DND-41 (cell line): Measurements from ENCODE around the gene METTL24.

Experiments
- ATAC-seq: fragments of 200-7000 bp; cut with Tn5 transposase; 3 replicates; pipeline ENCODE4 v1.9.1; 2021; ENCODE audit warnings: low read depth; ENCODE audit not compliant: insufficient read depth
- DNase-seq: peaks from one replicate; pipeline ENCODE4 v3.0.0-alpha.2; 2020
- H2AFZ ChIP-seq: 2 replicates; pipeline ENCODE4 v1.6.0; 2012; ENCODE audit warnings: low read depth, low read length
- H3K27ac ChIP-seq: 2 replicates; pipeline ENCODE4 v1.5.1; 2012; ENCODE audit warnings: low read length, inconsistent platforms
- H3K27me3 ChIP-seq: fragments of 200-600 bp; sonication (generic); 2 replicates; pipeline ENCODE4 v1.6.0; 2012; ENCODE audit warnings: low read length, mild to moderate bottlenecking, inconsistent platforms; ENCODE audit not compliant: insufficient read depth, poor library complexity
- H3K36me3 ChIP-seq: 2 replicates; pipeline ENCODE4 v1.5.1; 2012; ENCODE audit warnings: low read length, inconsistent platforms; ENCODE audit not compliant: insufficient read depth
- H3K4me1 ChIP-seq: 2 replicates; pipeline ENCODE4 v1.5.1; 2012; ENCODE audit warnings: mild to moderate bottlenecking, low read length; ENCODE audit not compliant: insufficient read depth
- H3K4me2 ChIP-seq: 2 replicates; pipeline ENCODE4 v1.6.0; 2012; ENCODE audit warnings: mild to moderate bottlenecking, moderate library complexity, low read length, inconsistent platforms; ENCODE audit not compliant: insufficient read depth
- H3K4me3 ChIP-seq, 2 experiments: fragments of 200-600 bp in 1 of 2; shearing (Covaris generic) in 1 of 2; 2 replicates each; pipeline ENCODE4 v1.5.1; 2012 to 2016; ENCODE audit warnings: inconsistent platforms in 2 of 2, low read length in 2 of 2, mild to moderate bottlenecking in 2 of 2, low read depth in 1 of 2, moderate library complexity in 1 of 2
- H3K79me2 ChIP-seq: 2 replicates; pipeline ENCODE4 v1.6.0; 2012; ENCODE audit warnings: low read length, inconsistent platforms; ENCODE audit not compliant: insufficient read depth
- H3K9ac ChIP-seq: 2 replicates; pipeline ENCODE4 v1.6.0; 2012; ENCODE audit warnings: low read depth, mild to moderate bottlenecking, inconsistent platforms, low read length, moderate library complexity
- H3K9me3 ChIP-seq: 2 replicates; pipeline ENCODE4 v1.5.1; 2012; ENCODE audit warnings: low read length, moderate library complexity, mild to moderate bottlenecking, inconsistent platforms; ENCODE audit not compliant: insufficient read depth, severe bottlenecking
- H4K20me1 ChIP-seq: 2 replicates; pipeline ENCODE4 v1.6.0; 2012; ENCODE audit warnings: low read length; ENCODE audit not compliant: insufficient read depth
- CTCF ChIP-seq: IDR thresholded peaks from 2 replicates; pipeline ENCODE4 v1.5.1; 2012; ENCODE audit warnings: borderline replicate concordance, low read length, moderate library complexity, mild to moderate bottlenecking; ENCODE audit not compliant: poor library complexity, severe bottlenecking; ENCODE audit errors: extremely low read depth
- EZH2 ChIP-seq: IDR thresholded peaks from 3 replicates; pipeline ENCODE4 v1.6.1; 2012; ENCODE audit warnings: borderline replicate concordance, low read depth, mild to moderate bottlenecking, moderate library complexity, low read length, inconsistent platforms; ENCODE audit not compliant: severe bottlenecking

Gene METTL24

DNA sequence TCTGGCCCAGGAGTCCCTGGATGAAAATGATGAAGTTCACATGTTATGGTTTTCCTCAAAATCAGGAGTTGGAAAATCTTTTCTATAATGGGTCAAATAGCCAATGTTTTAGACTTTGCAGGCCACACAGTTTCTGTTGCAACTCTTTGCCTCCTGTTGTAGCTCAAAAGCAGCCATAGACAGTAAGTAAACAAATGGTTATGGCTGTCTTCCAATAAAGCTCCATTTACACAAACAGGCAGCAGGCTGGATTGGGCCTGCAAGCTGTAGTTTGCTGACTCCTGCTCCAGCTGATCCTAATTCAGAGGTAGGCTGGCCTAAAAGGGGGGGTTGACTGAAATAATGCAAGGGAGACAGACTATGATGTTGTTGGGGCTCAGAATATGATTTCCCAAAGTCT is 33.0 kb downstream of the METTL24 start:
- H3K9ac ChIP-seq, result no peak overlapping the region
- no peak overlapping the region for H3K4me3 ChIP-seq
- no peaks in the 10 kb centered on the region for H3K4me1 ChIP-seq
- H3K36me3 ChIP-seq, result no peaks in the 10 kb centered on the region
- no peak for DNase-seq
- H2AFZ ChIP-seq, result no peak overlapping the region
- H3K4me2 ChIP-seq, result no peak overlapping the region
- no peak overlapping the region for H3K27ac ChIP-seq
- H3K79me2 ChIP-seq, result no peaks in the 10 kb centered on the region
- no peaks in the 10 kb centered on the region for H3K9me3 ChIP-seq
- no peak for ATAC-seq
- no peak for TF ChIP-seq EZH2
- no peak for TF ChIP-seq CTCF
- H3K27me3 ChIP-seq, result peaks cover 12% of the 10 kb centered on the region
- no peaks in the 10 kb centered on the region for H4K20me1 ChIP-seq

- no peak overlapping the region for H3K4me2 ChIP-seq
- H3K9me3 ChIP-seq, result no peaks in the 10 kb centered on the region
- TF ChIP-seq EZH2, result no peak
- no peak for TF ChIP-seq CTCF
- no peak overlapping the region for H3K4me3 ChIP-seq
- no peaks in the 10 kb centered on the region for H4K20me1 ChIP-seq
- peaks cover 12% of the 10 kb centered on the region for H3K27me3 ChIP-seq
- H3K9ac ChIP-seq, result no peak overlapping the region
- H2AFZ ChIP-seq, result no peak overlapping the region
- no peaks in the 10 kb centered on the region for H3K79me2 ChIP-seq
- H3K4me1 ChIP-seq, result no peaks in the 10 kb centered on the region
- no peaks in the 10 kb centered on the region for H3K36me3 ChIP-seq
- no peak overlapping the region for H3K27ac ChIP-seq
- DNase-seq (no peak), ATAC-seq (no peak)
These were observed 33.6 kb downstream of the METTL24 start for GRCh38 chr6:110324548-110324947.

DNA sequence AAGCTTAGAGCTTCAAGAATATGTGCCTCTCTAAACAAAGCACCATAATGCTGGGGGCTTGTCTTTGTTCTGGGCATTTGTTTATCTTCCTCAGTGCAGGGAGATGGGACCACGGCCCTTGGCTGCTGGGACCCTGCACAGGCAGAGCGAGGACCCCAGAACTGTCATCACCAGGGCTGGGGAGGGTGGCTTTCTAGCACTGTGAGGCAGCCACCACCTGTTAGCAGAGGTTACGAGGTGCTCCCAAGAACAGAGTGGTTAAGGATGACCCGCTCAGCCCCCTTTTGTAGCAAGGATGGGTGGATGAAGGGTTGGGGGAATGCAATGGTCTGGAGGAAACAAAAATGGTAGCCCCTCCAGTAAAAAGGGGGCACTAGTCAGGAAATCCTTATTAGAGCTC is 34.9 kb downstream of the METTL24 start:
- no peak overlapping the region for H3K27ac ChIP-seq
- H3K4me1 ChIP-seq, result no peaks in the 10 kb centered on the region
- TF ChIP-seq EZH2, result no peak
- no peak for TF ChIP-seq CTCF
- no peak overlapping the region for H3K4me3 ChIP-seq
- no peaks in the 10 kb centered on the region for H3K9me3 ChIP-seq
- H4K20me1 ChIP-seq, result no peaks in the 10 kb centered on the region
- no peak overlapping the region for H2AFZ ChIP-seq
- peaks cover 9% of the 10 kb centered on the region for H3K27me3 ChIP-seq
- H3K9ac ChIP-seq, result no peak overlapping the region
- H3K36me3 ChIP-seq, result no peaks in the 10 kb centered on the region
- no peak for ATAC-seq
- H3K4me2 ChIP-seq, result no peak overlapping the region
- no peak for DNase-seq
- H3K79me2 ChIP-seq, result no peaks in the 10 kb centered on the region

GRCh38 chr6:110322874-110323242 is 35.3 kb downstream of the METTL24 start:
- Histone ChIP-seq H3K9me3 (no peaks in the 10 kb centered on the region), H3K79me2 (no peaks in the 10 kb centered on the region), H3K4me1 (no peaks in the 10 kb centered on the region), H3K27ac (no peak overlapping the region), H3K9ac (no peak overlapping the region), H2AFZ (no peak overlapping the region), H3K4me3 (no peak overlapping the region), H3K4me2 (no peak overlapping the region), H3K27me3 (peaks cover 9% of the 10 kb centered on the region), H3K36me3 (no peaks in the 10 kb centered on the region), H4K20me1 (no peaks in the 10 kb centered on the region)
- ATAC-seq (no peak), DNase-seq (no peak)
- TF ChIP-seq EZH2 (no peak), CTCF (no peak)
